Right hindlimb (tissue), 1 donor: ENCODE results near the gene CCNK.

ENCODE experiments used
- DNase-seq: peaks from one replicate; pipeline ENCODE4 v3.0.0-alpha.2; 2018

The CCNK gene

DNA sequence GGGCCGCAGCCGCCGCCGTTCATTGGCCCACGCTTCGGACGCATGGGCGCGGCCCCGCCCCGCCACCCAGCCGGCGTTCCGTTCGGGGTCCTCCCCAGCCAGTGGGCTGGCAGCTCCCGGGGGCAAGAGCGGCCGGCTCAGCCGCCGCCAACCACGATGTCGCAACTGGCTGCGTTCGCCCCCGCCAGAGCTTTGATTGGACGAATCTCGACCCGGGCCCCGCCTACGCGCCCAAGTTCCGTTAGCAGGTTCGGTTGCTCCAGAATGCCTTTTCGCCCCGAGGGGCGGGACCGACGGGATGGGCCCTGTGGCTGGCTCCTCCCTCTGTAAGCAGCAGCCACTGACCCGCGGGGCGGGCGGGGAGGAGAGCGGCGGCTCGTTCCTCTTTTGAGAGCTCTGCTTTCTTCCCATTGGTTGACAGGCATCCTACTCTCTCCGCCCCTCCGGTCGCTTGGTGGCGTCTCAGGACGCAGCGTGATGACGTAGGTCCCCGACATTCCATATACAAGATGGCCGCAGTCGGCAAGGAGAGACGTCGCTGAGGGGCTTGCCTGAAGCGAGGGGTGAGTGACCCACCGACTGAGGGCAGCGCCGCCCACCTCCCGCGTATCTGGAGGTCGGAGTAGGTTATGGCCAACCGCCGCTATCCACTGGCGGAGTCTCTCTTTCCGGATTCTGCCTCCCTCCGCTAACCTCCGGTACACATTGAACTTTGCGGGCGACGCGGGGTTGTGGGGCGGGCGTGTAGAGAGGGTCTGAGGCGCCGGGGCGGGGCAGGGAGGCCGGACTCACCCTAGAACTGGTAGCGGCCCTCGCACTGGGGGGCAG lies at the start of gene CCNK:
CCNK (plus strand) TSS at position 493 of the 828 bp plus-strand sequence. CDS start 11,269 bp downstream, outside the sequence.
- DNase-seq = peak; percentile 100

DNA sequence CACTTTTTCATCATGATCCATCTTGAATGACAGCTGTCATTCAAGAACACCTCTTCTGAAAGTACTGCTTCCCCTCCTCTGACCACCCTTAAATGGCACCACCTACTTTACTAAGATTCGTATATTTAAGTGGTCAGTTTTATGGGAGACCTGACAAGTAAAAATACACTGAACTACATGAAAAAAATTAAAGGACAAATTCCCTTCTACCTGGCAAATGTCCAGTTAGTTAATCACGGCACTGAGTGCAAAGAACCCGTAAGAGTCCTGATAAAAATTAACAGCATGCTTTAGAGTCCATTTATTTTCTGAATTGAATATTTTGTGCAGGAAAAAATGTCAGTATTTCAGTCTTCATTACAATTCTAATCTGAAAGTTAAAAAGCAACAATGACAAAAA lies 49.2 kb upstream of the CCNK start:
- DNase-seq = no peak

DNA sequence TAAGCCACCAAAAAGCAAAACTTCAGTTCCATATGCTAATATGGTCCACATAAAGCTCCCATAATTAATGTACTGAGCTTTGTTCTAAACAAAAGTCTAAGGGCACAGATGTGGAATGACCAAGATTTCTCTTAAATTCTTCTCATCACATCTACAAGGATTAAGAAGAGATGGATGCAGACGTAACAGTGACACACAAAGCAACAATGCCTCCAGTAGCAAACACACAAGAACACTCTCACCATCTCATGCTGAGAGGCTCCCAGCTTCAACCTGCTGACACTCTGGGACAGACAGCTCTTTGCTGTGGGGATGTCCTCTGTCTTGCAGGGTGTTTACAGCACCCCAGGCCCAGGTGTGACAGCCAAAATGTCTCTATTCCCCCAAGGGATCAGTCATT lies 48.7 kb upstream of the CCNK start:
- DNase-seq = no peak

DNA sequence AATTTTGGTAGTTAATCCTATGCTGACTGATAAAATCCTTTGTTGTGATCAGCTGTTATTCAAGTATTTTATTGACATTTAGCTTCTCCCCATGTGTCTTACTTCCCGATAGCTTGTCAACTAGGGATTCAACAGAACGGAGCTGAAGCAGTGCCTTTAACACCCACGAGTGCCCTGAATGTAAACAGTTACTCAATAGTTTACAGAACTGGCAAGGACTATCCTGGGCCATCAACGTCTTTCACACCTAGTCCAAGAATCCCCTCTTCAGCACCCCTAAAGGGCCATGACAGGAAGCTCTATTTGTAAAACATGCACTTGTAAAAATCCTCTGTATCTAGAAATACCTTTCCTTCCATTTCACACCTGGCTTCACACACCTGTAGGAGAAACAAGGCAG lies 45.9 kb upstream of the CCNK start:
- no peak for DNase-seq

DNA sequence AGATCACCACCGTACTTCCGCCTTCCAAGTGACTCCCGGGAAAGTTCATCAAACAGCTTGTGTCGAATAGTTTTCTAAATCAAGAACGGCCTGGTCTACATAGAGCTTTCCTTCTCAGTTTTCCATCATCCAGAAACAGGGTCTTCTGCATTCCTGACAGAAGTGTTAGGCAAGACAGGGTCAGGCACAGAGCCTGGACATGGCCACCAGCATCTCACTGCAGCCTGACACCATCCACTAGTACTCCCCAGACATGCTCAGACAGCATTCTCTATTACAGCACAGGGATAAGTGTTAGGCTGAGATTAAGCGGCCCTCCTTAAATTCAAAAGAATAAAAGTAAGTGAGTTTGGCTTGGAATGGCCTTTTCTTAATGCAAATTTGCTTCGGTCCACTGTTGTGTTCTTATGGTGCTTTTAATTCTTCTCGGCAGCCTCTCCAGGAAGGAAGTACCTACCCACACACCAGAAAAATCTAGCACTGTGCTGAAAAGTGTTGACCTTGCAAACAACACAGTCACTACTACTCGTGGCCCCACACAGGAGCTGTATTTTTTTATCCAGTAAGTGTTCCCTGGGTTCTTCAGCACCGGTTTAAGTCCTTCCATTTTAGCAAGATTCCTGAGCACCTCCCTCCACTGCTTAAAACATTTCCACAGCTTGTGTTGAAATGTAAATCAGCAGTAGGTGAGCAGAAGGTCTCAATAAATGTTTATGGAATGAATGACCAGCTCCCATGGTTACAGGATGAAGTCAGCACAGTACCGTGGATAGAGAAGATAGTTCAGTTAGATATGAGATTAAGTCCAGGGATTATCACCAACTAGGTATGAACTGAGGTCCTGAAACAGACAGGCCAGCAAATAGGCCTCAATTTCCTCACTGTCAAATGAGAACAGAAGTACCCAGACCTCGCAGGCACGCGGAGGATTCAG lies 44.7 kb upstream of the CCNK start:
- no peak for DNase-seq

DNA sequence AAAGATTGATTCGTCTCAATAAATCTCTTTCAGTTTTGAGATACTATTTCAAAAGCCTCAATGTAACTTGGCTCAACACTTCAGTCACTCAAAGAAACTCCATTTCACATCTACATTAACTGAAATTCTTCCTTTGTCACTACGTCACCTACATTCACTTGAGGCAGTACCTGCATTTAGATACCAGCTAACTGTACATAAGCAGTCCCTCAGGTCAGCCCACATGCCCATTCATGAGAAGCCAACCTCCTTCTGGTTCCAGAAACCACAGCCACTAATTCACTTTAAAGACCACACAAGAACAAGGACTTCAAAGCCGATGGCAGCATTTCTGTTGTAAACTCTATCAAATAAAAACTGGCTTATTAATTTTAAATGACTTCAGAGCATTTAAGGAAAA lies 43.5 kb upstream of the CCNK start:
- no peak for DNase-seq

DNA sequence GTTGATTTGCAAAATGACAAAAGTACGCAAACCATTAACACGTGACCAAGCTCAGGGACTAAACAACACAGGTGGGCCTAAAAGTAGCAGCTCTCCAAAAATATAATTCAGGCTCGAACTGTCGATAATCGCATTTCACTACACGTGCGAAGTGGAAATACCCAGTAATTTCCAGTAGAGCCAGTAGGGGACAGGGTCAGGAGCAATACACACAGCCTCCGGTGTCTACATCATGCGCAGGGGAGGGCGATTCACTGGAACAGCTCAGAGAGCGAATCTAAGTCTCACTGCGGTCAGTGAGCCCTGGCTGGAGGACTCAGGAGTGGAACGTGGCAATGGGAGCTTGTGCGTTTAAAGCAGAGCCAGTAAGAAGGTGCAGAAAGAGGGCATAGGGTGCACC lies 40.9 kb upstream of the CCNK start:
- DNase-seq = no peak

DNA sequence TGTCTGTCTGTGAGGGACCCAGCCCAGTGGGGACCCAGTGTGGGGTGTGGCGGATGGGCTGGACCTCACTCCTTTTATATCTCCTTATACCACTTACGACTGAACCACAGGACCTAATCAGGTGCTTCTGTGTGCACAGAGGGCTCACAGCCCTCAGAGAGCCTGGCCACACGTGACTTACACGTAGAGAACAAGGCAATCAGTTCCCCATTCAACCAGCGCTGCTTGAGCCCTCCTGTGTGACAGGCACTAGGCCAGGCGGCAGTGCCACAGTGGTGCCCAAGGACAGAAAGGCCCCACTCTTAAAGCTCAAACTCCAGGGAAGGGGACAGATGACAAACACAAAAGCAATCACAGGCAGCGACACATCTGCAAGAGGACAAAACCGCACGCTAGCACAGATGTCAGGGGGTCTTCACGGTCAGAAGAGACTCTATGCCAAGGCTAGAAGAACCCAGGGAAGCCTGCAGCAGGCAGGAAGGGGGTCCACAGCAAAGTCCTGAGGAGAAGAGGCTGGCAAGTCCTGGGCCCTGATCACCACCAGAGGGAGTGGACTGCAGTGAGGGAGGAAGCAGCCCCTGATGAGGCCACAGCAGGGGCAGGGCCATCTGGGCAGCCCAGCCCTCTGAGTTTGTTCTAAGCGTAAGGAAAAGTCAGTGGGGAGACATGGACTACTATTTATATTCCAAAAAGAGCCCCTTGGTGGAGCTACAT lies 39.9 kb upstream of the CCNK start:
- DNase-seq = no peak

DNA sequence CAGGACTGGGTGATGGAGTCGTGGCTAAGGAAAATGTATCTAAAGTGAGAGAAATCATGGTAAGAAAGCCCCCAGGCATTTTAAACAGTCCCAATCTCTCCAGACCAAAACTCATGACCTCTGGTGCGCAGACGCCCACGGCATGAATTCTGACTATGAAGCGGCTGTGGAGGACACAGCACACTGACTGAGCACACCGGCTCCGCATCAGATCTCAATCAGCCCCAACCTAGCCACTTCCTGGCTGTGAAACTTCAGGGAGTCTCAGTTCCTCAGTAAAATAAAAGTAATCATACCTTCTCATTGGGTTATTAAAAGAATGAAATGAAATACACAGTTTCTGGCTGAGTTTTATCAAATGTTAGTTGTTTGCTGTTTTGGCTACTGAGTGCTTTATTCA lies 39.3 kb upstream of the CCNK start:
- DNase-seq = no peak

DNA sequence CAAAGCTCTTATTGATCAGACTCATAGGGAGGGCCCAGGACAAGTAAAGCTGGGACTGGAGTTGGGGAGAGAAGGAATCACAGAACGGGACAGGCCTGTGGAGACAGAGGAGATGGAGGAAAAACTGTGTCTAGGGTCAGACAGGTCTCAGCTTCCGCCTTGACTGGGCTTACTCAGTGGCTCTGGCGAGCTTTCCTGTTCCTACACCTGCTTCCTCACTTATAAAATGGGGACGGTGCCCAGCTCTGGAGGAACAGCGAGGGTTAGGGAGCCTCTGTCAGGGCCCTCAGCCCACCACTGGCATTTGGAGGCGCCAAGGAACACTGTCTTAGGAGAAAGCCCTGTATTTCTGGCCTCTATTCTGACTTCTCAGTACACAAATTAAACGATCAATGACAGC lies 35.3 kb upstream of the CCNK start:
- DNase-seq = no peak

DNA sequence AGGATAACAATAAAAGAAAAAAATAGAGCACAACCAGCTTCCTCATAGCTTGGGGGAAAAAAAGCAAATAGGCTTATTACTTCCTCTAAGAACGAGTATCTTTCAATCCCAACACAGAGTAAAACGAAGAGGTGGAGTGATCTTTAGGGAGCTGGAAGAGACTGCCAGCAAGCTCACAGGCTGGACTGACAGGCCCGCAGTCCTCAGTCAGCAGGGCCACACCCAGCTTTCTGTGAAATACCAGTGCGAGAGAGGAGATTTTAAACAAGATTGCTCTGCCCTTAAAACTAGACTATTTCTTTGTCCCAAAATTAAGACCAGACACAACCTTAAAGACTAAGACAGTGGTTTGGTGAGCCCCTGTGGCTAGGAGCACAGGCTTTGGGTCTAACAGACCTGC lies 33.5 kb upstream of the CCNK start:
- DNase-seq = no peak

DNA sequence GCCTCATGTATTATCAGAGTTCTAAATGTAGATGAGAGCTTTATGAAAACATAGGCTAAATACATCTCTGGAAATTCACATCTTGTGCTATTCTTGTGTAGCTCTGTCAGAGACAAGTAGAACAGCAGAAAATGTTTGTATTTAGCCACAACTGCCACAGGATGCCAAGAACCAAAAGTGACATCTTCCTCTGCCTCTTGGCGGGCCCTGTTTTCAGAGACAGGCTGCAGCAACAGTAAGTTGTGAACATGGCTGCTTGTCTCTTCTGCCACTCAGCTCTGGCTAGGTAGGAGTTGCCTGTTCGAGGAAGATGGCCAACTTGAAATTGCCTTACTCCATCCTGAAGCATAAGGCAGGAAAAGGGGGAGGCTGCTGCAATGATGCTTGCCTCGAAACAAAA lies 30.9 kb upstream of the CCNK start:
- DNase-seq = no peak

DNA sequence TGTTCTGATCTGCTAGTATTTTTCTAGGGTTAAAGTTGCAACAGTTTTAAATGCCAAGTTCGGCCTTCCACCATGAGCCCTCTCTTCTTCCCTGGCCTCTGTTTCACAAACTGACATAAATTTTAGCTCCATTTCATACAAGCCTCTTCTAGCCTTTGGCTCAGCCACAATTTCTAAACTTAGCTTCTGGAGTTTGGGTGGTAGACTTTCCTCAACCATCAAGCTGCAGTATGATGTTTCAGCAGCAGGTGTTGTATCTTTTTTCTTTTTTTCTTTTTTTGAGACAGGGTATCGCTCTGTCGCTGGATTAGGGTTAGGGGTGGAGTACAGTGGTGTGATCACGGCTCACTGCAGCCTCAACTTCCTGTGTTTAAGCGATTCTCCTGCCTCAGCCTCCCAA lies 30.0 kb upstream of the CCNK start:
- no peak for DNase-seq

DNA sequence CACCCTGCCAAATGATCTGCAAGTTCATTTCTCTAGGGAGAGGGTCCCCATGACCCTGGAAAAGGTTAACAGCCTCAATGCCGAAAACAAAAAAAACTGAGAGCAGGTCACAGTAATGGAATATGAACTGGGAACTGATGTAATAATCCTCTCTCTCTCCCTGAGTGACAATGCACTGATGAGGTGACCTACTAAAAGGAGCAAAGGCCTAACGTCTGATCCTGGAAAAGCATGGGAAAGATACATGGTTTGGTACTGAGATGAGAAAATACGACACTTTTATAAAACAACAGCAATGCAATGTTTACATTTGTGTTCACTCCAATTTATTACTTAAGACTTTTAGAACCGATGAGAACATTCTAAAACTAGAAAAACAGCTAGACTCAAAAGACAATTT lies 28.2 kb upstream of the CCNK start:
- no peak for DNase-seq

DNA sequence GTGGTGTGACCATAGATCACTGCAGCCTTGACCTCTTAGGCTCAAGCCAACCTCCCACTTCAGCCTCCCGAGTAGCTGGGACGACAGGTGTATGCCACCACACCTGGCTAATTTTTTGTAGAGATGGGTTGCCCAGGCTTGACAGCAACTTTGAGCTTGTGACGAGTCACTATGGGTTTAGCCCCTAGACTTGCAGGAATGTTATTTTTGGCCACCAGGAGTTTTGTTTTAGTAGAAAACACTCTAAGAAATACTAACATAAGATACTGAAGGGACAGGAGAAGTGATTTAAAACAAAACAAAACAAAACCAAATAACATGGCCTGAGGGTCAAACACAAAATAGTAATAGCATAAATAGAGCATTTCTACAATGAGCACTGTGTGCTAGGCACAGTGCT lies 27.0 kb upstream of the CCNK start:
- no peak for DNase-seq

DNA sequence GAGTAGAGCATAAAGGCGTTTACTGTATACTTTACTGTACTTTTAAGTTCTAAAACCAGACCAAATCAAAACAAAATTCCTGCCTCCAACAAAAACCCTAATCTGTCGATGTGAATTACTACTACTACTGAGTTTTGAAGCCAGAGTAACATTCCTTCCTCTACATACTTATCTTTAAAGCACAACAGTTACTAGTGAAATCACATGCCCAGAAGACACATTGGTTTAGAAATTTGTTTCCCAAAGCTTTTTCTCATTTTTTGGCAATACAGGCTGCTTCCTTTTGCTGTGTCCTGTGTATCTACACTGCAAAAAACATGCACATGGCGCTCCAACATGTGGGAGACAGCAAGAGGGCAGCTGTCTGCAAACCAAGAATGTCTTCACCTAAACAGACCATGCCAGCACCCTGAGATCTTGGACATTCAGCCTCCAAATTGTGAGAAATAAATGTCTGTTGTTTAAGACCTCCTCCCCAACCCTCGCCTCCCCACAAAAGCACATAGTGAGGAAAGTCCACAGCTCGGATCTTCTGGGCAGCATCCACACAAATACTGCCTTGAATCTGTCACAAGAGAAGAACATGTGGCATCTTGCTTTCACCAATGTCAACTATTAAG lies 21.6 kb upstream of the CCNK start:
- DNase-seq = no peak

DNA sequence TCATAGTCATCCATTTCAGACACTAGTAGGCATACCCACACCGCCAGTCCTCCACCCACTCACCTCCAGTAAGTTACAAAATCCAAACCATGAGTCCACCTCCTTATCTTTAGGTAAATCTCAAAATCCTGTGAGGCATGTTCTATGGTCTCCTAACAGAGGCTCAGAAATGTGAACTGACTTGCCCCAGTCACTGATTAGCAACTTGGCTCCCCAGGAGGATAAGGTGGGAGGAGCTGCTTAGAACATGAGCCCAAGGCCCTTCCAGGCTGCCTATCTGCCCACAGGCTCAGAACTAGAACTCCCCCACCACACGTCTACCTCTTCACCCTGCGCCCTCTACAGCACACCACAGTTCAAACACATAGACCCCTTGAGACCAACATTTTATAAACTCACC lies 20.4 kb upstream of the CCNK start:
- DNase-seq = no peak

DNA sequence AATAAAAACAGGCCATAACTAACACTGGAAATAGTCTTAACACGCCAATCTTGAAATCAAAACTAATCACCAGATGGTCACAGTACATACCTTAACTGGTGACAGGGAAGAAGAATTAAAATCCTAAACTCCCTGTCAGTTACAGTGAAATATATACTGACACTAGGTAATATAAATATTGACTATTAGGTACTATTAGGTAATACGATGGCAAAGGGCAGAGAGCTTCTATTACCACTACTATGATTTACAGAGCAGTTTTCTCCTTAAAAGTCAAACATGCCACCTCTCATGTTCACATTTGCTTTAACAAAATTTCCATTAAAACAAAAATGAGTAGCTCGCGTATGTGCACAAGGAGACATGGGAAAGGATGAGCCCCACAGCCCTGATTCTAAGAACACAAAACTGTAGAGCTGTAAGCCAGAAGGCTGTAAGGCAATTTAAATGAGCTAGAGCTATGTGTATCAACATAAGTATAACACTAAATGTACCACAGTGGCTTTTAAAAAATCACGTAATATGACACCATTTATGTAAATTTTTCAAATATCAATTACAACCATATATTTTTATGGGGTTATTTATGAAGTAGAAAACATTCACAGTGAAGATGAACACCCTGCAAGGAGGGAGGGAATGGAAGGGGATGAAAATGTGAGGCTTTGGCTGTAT lies 19.7 kb upstream of the CCNK start:
- DNase-seq = no peak

DNA sequence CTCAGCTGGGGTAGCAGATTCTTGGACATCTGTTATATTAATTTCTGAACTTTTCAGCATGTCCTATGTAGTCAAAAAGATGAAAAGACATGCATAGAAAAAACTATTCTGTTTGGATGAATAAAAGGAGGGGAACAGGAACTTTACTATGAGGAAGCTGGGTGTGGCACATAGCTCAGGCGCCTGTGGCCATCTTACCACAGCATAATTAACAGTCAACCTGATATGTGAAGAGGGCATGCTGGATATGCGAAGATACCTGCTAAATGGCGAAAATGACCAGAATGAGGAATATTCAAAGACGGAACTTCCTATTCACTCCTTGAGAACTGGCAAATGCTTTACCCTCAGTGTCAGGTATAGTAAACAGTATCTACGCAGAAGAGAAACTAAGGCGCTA lies 19.0 kb upstream of the CCNK start:
- no peak for DNase-seq

DNA sequence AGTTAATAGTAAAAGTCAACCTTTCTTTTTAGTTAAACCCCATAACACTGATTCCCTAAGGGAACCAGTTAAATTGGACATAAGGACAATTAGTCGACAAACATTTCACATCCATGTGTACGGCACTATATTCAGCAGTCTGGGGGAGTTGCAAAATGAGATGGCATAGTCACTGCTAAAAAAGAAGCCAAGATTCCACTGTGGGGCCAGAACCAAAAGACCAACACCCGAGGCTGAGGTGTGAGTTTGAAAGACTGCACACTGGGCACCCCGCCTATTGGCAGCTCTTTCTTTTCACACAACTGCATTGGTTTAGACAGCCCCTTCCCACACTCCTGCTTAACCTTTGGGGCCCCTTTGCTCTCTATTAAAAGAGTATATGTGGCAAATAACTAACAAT lies 17.2 kb upstream of the CCNK start:
- no peak for DNase-seq

DNA sequence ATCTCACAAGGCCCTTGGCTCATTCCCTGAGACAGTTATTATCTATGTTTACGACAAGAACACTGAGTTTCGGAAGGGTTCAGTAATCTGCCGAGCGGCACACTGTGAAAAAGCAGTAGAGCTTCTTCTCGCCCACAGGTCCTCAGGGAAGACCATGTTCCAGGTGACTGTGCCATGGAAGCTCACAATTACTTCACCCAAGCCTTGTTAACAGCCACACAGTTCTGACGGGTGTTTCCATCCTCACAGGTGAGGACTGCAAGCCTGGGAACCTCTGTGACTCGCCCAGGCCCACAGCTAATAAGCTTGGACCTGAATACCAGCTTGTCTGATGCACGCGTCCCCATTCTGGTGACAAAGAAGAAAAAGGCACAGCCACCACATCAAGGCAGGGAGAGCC lies 15.9 kb upstream of the CCNK start:
- no peak for DNase-seq

DNA sequence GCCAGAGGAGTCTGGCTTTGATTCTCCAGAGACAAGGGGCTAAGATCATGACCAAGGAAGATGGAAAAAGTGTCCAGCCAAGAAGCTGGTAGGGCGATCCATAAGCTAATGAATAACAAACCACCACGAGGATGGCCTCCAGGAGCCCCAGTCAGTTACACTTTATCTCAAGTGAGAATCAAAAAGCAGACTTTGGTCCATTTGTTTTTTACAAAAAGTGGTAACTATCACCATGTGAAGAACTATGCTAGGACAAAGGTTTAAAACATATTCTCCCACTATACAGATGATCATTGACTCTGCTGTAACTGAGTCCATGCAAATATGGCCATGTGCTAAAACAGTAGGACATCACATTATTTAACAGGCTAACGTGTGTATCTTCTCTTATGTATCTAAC lies 14.5 kb upstream of the CCNK start:
- DNase-seq = no peak
